ENCODE measurements around the gene DOCK9. TPM values are rescaled to one million over a fixed set of nuclear protein-coding genes. Genes with fewer than 3 reads are reported as not detected.
A peak's percentile ranks its signal among the peaks of the same experiment; 100 is the strongest.
"Not testable (repeated sequence)": the region's sequence is repeated elsewhere in the genome, so short reads cannot be mapped to it uniquely, and the experiment has no call there.

The DOCK9 gene
- total and polyA plus RNA-seq, 2 experiments from 2014 or later: 32.8 to 39.1 TPM

GRCh38 chr13:98761126-98761985 lies 216.5 kb downstream of the DOCK9 start:
- TF ChIP-seq CTCF (IDR thresholded peaks at IDR 0.05; ENCODE audit: low read depth, low read length): peak; percentile 22
- Histone ChIP-seq H3K4me3 (no peak overlapping the region), H3K4me1 (ENCODE audit: low read depth) (no peaks in the 10 kb centered on the region), H3K27me3 (no peaks in the 10 kb centered on the region), H3K36me3 (no peaks in the 10 kb centered on the region), H3K27ac (no peak overlapping the region), H3K9me3 (ENCODE audit: low read depth) (no peaks in the 10 kb centered on the region)
- DNase-seq (ENCODE audit: low read depth in 1 of 2, low spot score in 1 of 2): peak in 1 of 2 donors; percentile 84

GRCh38 chr13:98755729-98756128 lies 222.1 kb downstream of the DOCK9 start:
- Histone ChIP-seq H3K27me3 (peaks cover 33% of the 10 kb centered on the region), H3K27ac (no peak overlapping the region), H3K36me3 (no peaks in the 10 kb centered on the region), H3K9me3 (ENCODE audit: low read depth) (no peaks in the 10 kb centered on the region), H3K4me3 (no peak overlapping the region), H3K4me1 (ENCODE audit: low read depth) (no peaks in the 10 kb centered on the region)
- no peak for TF ChIP-seq CTCF (IDR thresholded peaks at IDR 0.05; ENCODE audit: low read depth, low read length)
- no peak for DNase-seq (ENCODE audit: low read depth in 1 of 2, low spot score in 1 of 2)

- Histone ChIP-seq H3K9me3 (ENCODE audit: low read depth) (no peaks in the 10 kb centered on the region), H3K27me3 (peaks cover 39% of the 10 kb centered on the region), H3K4me3 (no peak overlapping the region), H3K4me1 (ENCODE audit: low read depth) (no peaks in the 10 kb centered on the region), H3K27ac (no peak overlapping the region), H3K36me3 (no peaks in the 10 kb centered on the region)
- DNase-seq (ENCODE audit: low read depth in 1 of 2, low spot score in 1 of 2): no peak
- TF ChIP-seq CTCF (IDR thresholded peaks at IDR 0.05; ENCODE audit: low read depth, low read length): no peak
Observed at GRCh38 chr13:98755116-98755515, 222.7 kb downstream of the DOCK9 start.

GRCh38 chr13:98754468-98754867 lies 223.4 kb downstream of the DOCK9 start:
- not testable (repeated sequence) for H3K4me3 ChIP-seq; DNase-seq (ENCODE audit: low read depth in 1 of 2, low spot score in 1 of 2); H3K9me3 ChIP-seq (ENCODE audit: low read depth); H3K4me1 ChIP-seq (ENCODE audit: low read depth); H3K36me3 ChIP-seq; H3K27ac ChIP-seq
- peaks cover 45% of the 10 kb centered on the region for H3K27me3 ChIP-seq

- Histone ChIP-seq H3K27me3 (peaks cover 54% of the 10 kb centered on the region), H3K4me3 (peak within 1 kb of the TSS; percentile 31), H3K36me3 (no peaks in the 10 kb centered on the region), H3K27ac (no peak within 1 kb of the TSS), H3K4me1 (ENCODE audit: low read depth) (no peaks in the 10 kb centered on the region), H3K9me3 (ENCODE audit: low read depth) (no peaks in the 10 kb centered on the region)
- TF ChIP-seq CTCF (IDR thresholded peaks at IDR 0.05; ENCODE audit: low read depth, low read length): no peak
- no peak for DNase-seq (ENCODE audit: low read depth in 1 of 2, low spot score in 1 of 2)
Observed at GRCh38 chr13:98752467-98753290, 225.2 kb downstream of the DOCK9 start, which contains the start of gene SLC15A1. TSS of gene SLC15A1 (minus strand) at chr13:98752672. CDS start at chr13:98752598, 74 bp downstream.
